ENCODE data around the gene RSPH6A. TPM values are rescaled to one million over a fixed set of nuclear protein-coding genes. Genes with fewer than 3 reads are reported as not detected.

The RSPH6A gene
- total and polyA plus RNA-seq, 2 of the 13 experiments (the other 11 are each of a cell fraction or from before 2014, with no cell fraction given): 0.07 TPM; not detected in 1

DNA sequence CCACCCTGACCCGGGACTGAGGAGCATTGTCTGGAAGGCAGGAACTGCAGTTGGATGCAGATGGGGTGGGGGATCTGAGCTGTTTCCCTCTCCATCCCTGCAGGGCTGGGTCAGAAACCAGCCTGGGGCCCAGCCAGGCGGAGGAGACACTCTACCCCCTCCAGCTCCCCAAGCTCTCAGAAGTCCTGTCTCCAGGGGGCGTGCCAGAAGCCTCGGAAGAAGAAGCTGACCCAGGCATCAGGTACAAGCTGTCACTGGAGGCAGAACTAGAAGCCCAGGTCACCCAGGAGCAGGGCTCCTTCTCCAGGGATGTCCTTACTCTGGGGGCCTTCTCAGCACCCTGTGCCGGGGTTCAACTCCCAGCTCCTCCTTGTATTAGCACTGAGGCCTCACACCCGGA is 61.6 kb downstream of the RSPH6A start:
- H3K9me3 ChIP-seq (ENCODE audit: low read length): no peaks in the 10 kb centered on the region
- peaks cover 20% of the 10 kb centered on the region for H3K4me1 ChIP-seq (ENCODE audit: insufficient read depth, low read length)
- H3K27me3 ChIP-seq (ENCODE audit: control insufficient read depth in 1 of 2, insufficient read depth in 2 of 2, low read length in 2 of 2): peaks cover 0 to 29% of the 10 kb centered on the region in 2 experiments; a peak in 2 of 5 replicates
- intact Hi-C loops (cut with micrococcal nuclease; ENCODE audit: unreplicated experiment): no loop called here
- ATAC-seq (peak; percentile 61), DNase-seq (ENCODE audit: low spot score) (no peak), FAIRE-seq (no peak)
- no peak overlapping the region for H3K4me2 ChIP-seq (ENCODE audit: low read depth, low read length)
- no peak overlapping the region for H3K9ac ChIP-seq (ENCODE audit: insufficient read depth, low read depth, low read length)
- BruUV-seq (replicated peaks): no TSS peak
- no peak overlapping the region for H2AFZ ChIP-seq (ENCODE audit: low read length)
- CTCF ChIA-PET (ENCODE audit: low intra/inter-chr PET ratio, low total read pairs): no interaction called here
- in situ Hi-C loops (cut with HindIII; ENCODE audit: extremely low pct_ligation_motif_present, low pct_unique_long_range_greater_than_20kb): no loop called here
- no peaks in the 10 kb centered on the region for H4K20me1 ChIP-seq (ENCODE audit: insufficient read depth, low read length)
- WGBS (ENCODE audit: low lambda C conversion rate): 44% methylated on average over 2 of the region's 6 CpGs
- H3K36me3 ChIP-seq (replicated peaks in 1 of 2; ENCODE audit: control insufficient read depth in 1 of 2, insufficient read depth in 2 of 2, low read length in 2 of 2): no peaks in the 10 kb centered on the region
- POLR2A ChIA-PET: interaction anchor here (1.8 to 2.0 kb wide), 2 partner anchors 14 to 16 kb away, joined by 9 to 11 read pairs; partner anchors contain the start of gene SIX5
- no peak overlapping the region for H3K4me3 ChIP-seq (replicated peaks in 1 of 3; ENCODE audit: insufficient read depth in 1 of 3, low read depth in 2 of 3, low read length in 3 of 3)
- TF ChIP-seq, protein P1, sequence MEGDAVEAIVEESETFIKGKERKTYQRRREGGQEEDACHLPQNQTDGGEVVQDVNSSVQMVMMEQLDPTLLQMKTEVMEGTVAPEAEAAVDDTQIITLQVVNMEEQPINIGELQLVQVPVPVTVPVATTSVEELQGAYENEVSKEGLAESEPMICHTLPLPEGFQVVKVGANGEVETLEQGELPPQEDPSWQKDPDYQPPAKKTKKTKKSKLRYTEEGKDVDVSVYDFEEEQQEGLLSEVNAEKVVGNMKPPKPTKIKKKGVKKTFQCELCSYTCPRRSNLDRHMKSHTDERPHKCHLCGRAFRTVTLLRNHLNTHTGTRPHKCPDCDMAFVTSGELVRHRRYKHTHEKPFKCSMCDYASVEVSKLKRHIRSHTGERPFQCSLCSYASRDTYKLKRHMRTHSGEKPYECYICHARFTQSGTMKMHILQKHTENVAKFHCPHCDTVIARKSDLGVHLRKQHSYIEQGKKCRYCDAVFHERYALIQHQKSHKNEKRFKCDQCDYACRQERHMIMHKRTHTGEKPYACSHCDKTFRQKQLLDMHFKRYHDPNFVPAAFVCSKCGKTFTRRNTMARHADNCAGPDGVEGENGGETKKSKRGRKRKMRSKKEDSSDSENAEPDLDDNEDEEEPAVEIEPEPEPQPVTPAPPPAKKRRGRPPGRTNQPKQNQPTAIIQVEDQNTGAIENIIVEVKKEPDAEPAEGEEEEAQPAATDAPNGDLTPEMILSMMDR (CRISPR knock-in tag; IDR thresholded peaks at IDR 0.05): peak; percentile 50
- TF ChIP-seq SMAD3 (CRISPR knock-in tag; IDR thresholded peaks at IDR 0.05): no peak
- H3K79me2 ChIP-seq (ENCODE audit: insufficient read depth, low read length): no peaks in the 10 kb centered on the region
- no peak overlapping the region for H3K27ac ChIP-seq (ENCODE audit: extremely low read length, insufficient read depth, low read length)

DNA sequence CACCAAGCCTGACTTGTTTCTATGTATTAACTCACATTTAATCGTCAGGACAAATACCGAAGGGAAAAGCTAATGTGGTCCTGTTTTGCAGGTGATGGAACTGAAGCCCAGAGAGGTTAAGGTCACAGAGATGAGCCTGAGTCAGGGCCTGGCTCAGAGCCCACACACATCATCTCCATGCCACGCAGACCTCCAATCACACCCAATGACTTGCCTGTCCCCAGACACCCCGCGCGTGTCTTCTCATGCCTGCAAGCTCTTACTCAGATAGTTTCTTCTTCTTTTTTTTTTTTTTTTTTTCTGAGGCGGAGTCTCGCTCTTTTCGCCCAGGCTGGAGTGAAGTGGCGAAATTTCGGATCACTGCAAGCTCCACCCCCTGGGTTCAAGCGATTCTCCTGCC is 62.5 kb downstream of the RSPH6A start:
- intact Hi-C loops (cut with micrococcal nuclease; ENCODE audit: unreplicated experiment): no loop called here
- TF ChIP-seq ZNF138 (CRISPR knock-in tag; IDR thresholded peaks at IDR 0.05; ENCODE audit: low read depth): no peak
- no peak for TF ChIP-seq ZNF605 (CRISPR knock-in tag; IDR thresholded peaks at IDR 0.05)
- no peak for TF ChIP-seq ZFP1 (CRISPR knock-in tag; IDR thresholded peaks at IDR 0.05)
- TF ChIP-seq ZNF329 (CRISPR knock-in tag; IDR thresholded peaks at IDR 0.05; ENCODE audit: low read depth): no peak
- TF ChIP-seq CBX2 (IDR thresholded peaks at IDR 0.05; ENCODE audit: low read depth, low read length): no peak
- TF ChIP-seq CBX2 (CRISPR knock-in tag; IDR thresholded peaks at IDR 0.05; ENCODE audit: low read depth): no peak
- TF ChIP-seq HDAC6 (IDR thresholded peaks at IDR 0.05; ENCODE audit: low read depth, low read length): no peak
- TF ChIP-seq ZIK1 (CRISPR knock-in tag; IDR thresholded peaks at IDR 0.05; ENCODE audit: borderline replicate concordance, low read depth): no peak
- TF ChIP-seq, protein P2, sequence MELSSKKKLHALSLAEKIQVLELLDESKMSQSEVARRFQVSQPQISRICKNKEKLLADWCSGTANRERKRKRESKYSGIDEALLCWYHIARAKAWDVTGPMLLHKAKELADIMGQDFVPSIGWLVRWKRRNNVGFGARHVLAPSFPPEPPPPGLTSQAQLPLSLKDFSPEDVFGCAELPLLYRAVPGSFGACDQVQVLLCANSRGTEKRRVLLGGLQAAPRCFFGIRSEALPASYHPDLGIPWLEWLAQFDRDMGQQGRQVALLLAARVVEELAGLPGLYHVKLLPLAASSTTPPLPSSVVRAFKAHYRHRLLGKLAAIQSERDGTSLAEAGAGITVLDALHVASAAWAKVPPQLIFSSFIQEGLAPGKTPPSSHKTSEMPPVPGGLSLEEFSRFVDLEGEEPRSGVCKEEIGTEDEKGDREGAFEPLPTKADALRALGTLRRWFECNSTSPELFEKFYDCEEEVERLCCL (CRISPR knock-in tag; IDR thresholded peaks at IDR 0.05; ENCODE audit: borderline replicate concordance): no peak
- TF ChIP-seq ZNF839 (CRISPR knock-in tag; IDR thresholded peaks at IDR 0.05; ENCODE audit: borderline replicate concordance): no peak

More for the DNA sequence above, 62.5 kb downstream of the RSPH6A start:
- DNase-seq (ENCODE audit: low spot score) (no peak), FAIRE-seq (no peak), ATAC-seq (no peak)
- WGBS (ENCODE audit: low lambda C conversion rate): 76% methylated on average over 12 of the region's 12 CpGs
- no peak overlapping the region for H3K4me2 ChIP-seq (ENCODE audit: low read depth, low read length)
- H3K36me3 ChIP-seq (replicated peaks in 1 of 2; ENCODE audit: control insufficient read depth in 1 of 2, insufficient read depth in 2 of 2, low read length in 2 of 2): no peaks in the 10 kb centered on the region
- no peaks in the 10 kb centered on the region for H4K20me1 ChIP-seq (ENCODE audit: insufficient read depth, low read length)
- no peak overlapping the region for H3K4me3 ChIP-seq (replicated peaks in 1 of 3; ENCODE audit: insufficient read depth in 1 of 3, low read depth in 2 of 3, low read length in 3 of 3)
- POLR2A ChIA-PET: interaction anchor here (1.5 kb wide), 1 partner anchor 17 kb away, joined by 8 read pairs; the partner anchor contains the start of gene SIX5
- H3K27ac ChIP-seq (ENCODE audit: extremely low read length, insufficient read depth, low read length): no peak overlapping the region
- H3K79me2 ChIP-seq (ENCODE audit: insufficient read depth, low read length): no peaks in the 10 kb centered on the region
- no peak overlapping the region for H3K9ac ChIP-seq (ENCODE audit: insufficient read depth, low read depth, low read length)
- peaks cover 0 to 26% of the 10 kb centered on the region in 2 experiments; a peak in 2 of 5 replicates for H3K27me3 ChIP-seq (ENCODE audit: control insufficient read depth in 1 of 2, insufficient read depth in 2 of 2, low read length in 2 of 2)
- CTCF ChIA-PET (ENCODE audit: low intra/inter-chr PET ratio, low total read pairs): no interaction called here
- in situ Hi-C loops (cut with HindIII; ENCODE audit: extremely low pct_ligation_motif_present, low pct_unique_long_range_greater_than_20kb): no loop called here
- no TSS peak for BruUV-seq (replicated peaks)
- H2AFZ ChIP-seq (ENCODE audit: low read length): no peak overlapping the region
- no peaks in the 10 kb centered on the region for H3K9me3 ChIP-seq (ENCODE audit: low read length)
- peaks cover 11% of the 10 kb centered on the region for H3K4me1 ChIP-seq (ENCODE audit: insufficient read depth, low read length)

Measured in HepG2 (cell line).